B cell (primary cell): ENCODE measurements around the gene UAP1L1. TPM values are rescaled to one million over a fixed set of nuclear protein-coding genes. Genes with fewer than 3 reads are reported as not detected.

Experiments
- ATAC-seq: fragments of 200-7000 bp; cut with Tn5 transposase; one replicate; pipeline ENCODE4 v1.10.0; 2021; ENCODE audit warnings: low read depth, mild to moderate bottlenecking, moderate number of reproducible peaks, moderate library complexity
- CTCF ChIA-PET: fragments of 350-600 bp; sonication (Branson Sonifier 250); formaldehyde crosslinking; loops from one replicate; lab custom pipeline; 2021; ENCODE audit warnings: antibody characterized with exemption, inconsistent platforms; lab: Charles Lee
- POLR2A ChIA-PET: fragments of 350-600 bp; sonication (Branson Sonifier 250); formaldehyde crosslinking; loops from one replicate; lab custom pipeline; 2021; ENCODE audit warnings: antibody characterized with exemption; lab: Charles Lee
- DNase-seq: peaks from one replicate; pipeline ENCODE4 v3.0.0; 2013
- H2AFZ ChIP-seq: 2 replicates; pipeline ENCODE4 v1.6.1; 2012; ENCODE audit warnings: mild to moderate bottlenecking, low read depth, low read length; ENCODE audit not compliant: insufficient read depth, poor library complexity, severe bottlenecking
- H3K27ac ChIP-seq, 2 donors: 1 replicate in 1 of 2; 2 replicates in 1 of 2; pipeline ENCODE4 v1.5.1; 2012 to 2013; ENCODE audit warnings: low read length in 2 of 2, mild to moderate bottlenecking in 2 of 2, moderate library complexity in 1 of 2
- H3K27me3 ChIP-seq, 4 experiments: fragments of 200-600 bp in 1 of 4; sonication (generic) in 1 of 4; replicated peaks in 1 of 4; 1 replicate in 2 of 4; 2 replicates in 2 of 4; pipeline versions ENCODE4 v1.6.1 to v1.7.0; 2013 to 2016; ENCODE audit warnings: low read length in 3 of 4, mild to moderate bottlenecking in 2 of 4, mixed read lengths in 1 of 4, moderate library complexity in 1 of 4; ENCODE audit not compliant: insufficient read depth in 4 of 4, control insufficient read depth in 3 of 4; ENCODE audit errors: control extremely low read depth in 1 of 4
- H3K36me3 ChIP-seq, 2 experiments: replicated peaks in 1 of 2; 1 replicate in 1 of 2; 2 replicates in 1 of 2; pipeline versions ENCODE4 v1.6.1 to v1.7.1; 2013; ENCODE audit warnings: low read length in 1 of 2; ENCODE audit not compliant: insufficient read depth in 2 of 2, control insufficient read depth in 1 of 2; ENCODE audit errors: control extremely low read depth in 1 of 2, extremely low read depth in 1 of 2
- H3K4me1 ChIP-seq, 2 donors: fragments of 200-600 bp in 1 of 2; sonication (generic) in 1 of 2; 1 replicate in 1 of 2; 2 replicates in 1 of 2; pipeline versions ENCODE4 v1.5.1 to v1.6.1; 2013 to 2017; ENCODE audit warnings: low read length in 2 of 2; ENCODE audit not compliant: control insufficient read depth in 2 of 2, insufficient read depth in 2 of 2
- H3K4me2 ChIP-seq: replicated peaks from 2 replicates; pipeline ENCODE3; 2012; ENCODE audit warnings: mild to moderate bottlenecking, low read depth, low read length; ENCODE audit not compliant: poor library complexity, severe bottlenecking
- H3K4me3 ChIP-seq, 5 experiments: fragments of 200-600 bp in 1 of 5; sonication (generic) in 1 of 5; 1 replicate in 3 of 5; 2 replicates in 2 of 5; pipeline versions ENCODE4 v1.5.1 to v1.7.0; 2011 to 2016; ENCODE audit warnings: low read length in 4 of 5, mild to moderate bottlenecking in 4 of 5, low read depth in 2 of 5, control low read depth in 1 of 5, moderate library complexity in 1 of 5; ENCODE audit not compliant: insufficient read depth in 1 of 5; ENCODE audit errors: control extremely low read depth in 1 of 5, extremely low read depth in 1 of 5
- H3K79me2 ChIP-seq: fragments of 200-600 bp; sonication (generic); one replicate; pipeline ENCODE4 v1.6.0; 2016; ENCODE audit warnings: low read length; ENCODE audit not compliant: control insufficient read depth, insufficient read depth
- H3K9ac ChIP-seq: fragments of 200-600 bp; sonication (generic); 2 replicates; pipeline ENCODE4 v1.6.1; 2017; ENCODE audit warnings: mild to moderate bottlenecking, low read length, moderate library complexity
- H3K9me3 ChIP-seq, 3 donors: one replicate each; pipeline versions ENCODE4 v1.6.1 to v1.7.1; 2013; ENCODE audit warnings: low read length in 2 of 3; ENCODE audit not compliant: control insufficient read depth in 2 of 3, insufficient read depth in 1 of 3; ENCODE audit errors: control extremely low read depth in 1 of 3
- H4K20me1 ChIP-seq: 2 replicates; pipeline ENCODE4 v1.6.0; 2012; ENCODE audit warnings: mild to moderate bottlenecking, low read length; ENCODE audit not compliant: insufficient read depth, control insufficient read depth, poor library complexity, severe bottlenecking
- H3K27ac Mint-ChIP-seq: one replicate; pipeline ENCODE4 v1.8.0; 2021; ENCODE audit warnings: mixed read lengths
- H3K27me3 Mint-ChIP-seq: one replicate; pipeline ENCODE4 v1.8.0; 2021; ENCODE audit warnings: mixed read lengths
- H3K4me1 Mint-ChIP-seq: one replicate; pipeline ENCODE4 v1.8.0; 2021; ENCODE audit warnings: mixed read lengths
- H3K4me3 Mint-ChIP-seq: one replicate; pipeline ENCODE4 v1.8.0; 2021; ENCODE audit warnings: mixed read lengths
- H3K9me3 Mint-ChIP-seq: one replicate; pipeline ENCODE4 v1.8.0; 2022; ENCODE audit warnings: mixed read lengths; ENCODE audit not compliant: insufficient read depth
- CTCF ChIP-seq: fragments of 200-600 bp; IDR thresholded peaks from one replicate; pipeline ENCODE4 v1.8.0; 2022; ENCODE audit warnings: antibody characterized with exemption, mild to moderate bottlenecking
- EZH2 ChIP-seq: IDR thresholded peaks from 2 replicates; pipeline ENCODE4 v1.6.1; 2012; ENCODE audit warnings: borderline replicate concordance, low read depth, mild to moderate bottlenecking, moderate library complexity, low read length; ENCODE audit not compliant: insufficient read depth, poor library complexity, severe bottlenecking
- WGBS: methylation state at CpG from one replicate; pipeline ENCODE4 v1.1.5; 2013; ENCODE audit warnings: missing lambda C conversion rate; ENCODE audit not compliant: insufficient coverage; 5-methylcytosine and 5-hydroxymethylcytosine counted together
- intact Hi-C: fragments of 100-400 bp; cut with micrococcal nuclease; formaldehyde crosslinking; loops from one replicate; pipeline ENCODE4 v1.10.0; 2022
- polyA plus RNA-seq: library from polyadenylated mRNA; depleted of rRNA; stranded (reverse); fragments of >200 nt; gene quantifications from 2 replicates; pipeline ENCODE4 v1.2.3, GENCODE V29; 2012
- small RNA-seq: library from RNA; depleted of rRNA; stranded (forward); fragments of <200 nt; gene quantifications from one replicate; pipeline ENCODE3, GENCODE V24; 2012; ENCODE audit warnings: low replicate concordance, low read depth; ENCODE audit not compliant: insufficient read length
- total RNA-seq, 2 donors: library from RNA; stranded (reverse); fragments of 120-200 nt in 1 of 2; gene quantifications; 1 replicate in 1 of 2; 2 replicates in 1 of 2; pipeline versions ENCODE4 v1.2.3 to v1.2.4, GENCODE V29; 2013 to 2022

Gene UAP1L1
- total and polyA plus RNA-seq, 2 donors (not counting 1 experiment from before 2014, with no cell fraction given), result 29.1 to 47.6 TPM

GRCh38 chr9:137130176-137130755 lies 52.9 kb downstream of the UAP1L1 start:
- peaks cover 31% of the 10 kb centered on the region for H3K4me1 Mint-ChIP-seq
- H3K27ac Mint-ChIP-seq, result peak overlapping the region; percentile 62
- Histone ChIP-seq H2AFZ (peak overlapping the region; percentile 86), H3K9me3 (peaks cover 0 to 8% (median 0%) of the 10 kb centered on the region in 3 donors), H3K4me1 (peaks cover 28 to 32% of the 10 kb centered on the region in 2 donors), H3K27ac (peak overlapping the region in 1 of 2 donors; percentile 93), H3K36me3 (no peaks in the 10 kb centered on the region), H3K27me3 (peaks cover 0 to 3% (median 0%) of the 10 kb centered on the region in 4 experiments), H3K4me2 (peak overlapping the region; percentile 94), H3K79me2 (peaks cover 29% of the 10 kb centered on the region), H4K20me1 (no peaks in the 10 kb centered on the region), H3K9ac (peak overlapping the region; percentile 84), H3K4me3 (peak overlapping the region in 4 of 5 experiments; percentile 71 to 82 (median 74))
- 8% methylated on average over 55 of the region's 58 CpGs for WGBS
- H3K9me3 Mint-ChIP-seq, result no peaks in the 10 kb centered on the region
- peak; percentile 1 for ATAC-seq
- TF ChIP-seq CTCF (no peak), EZH2 (no peak)
- peaks cover 10% of the 10 kb centered on the region for H3K27me3 Mint-ChIP-seq
- POLR2A ChIA-PET, result interaction anchor here (0.6 to 3.2 kb wide), 12 partner anchors 15 to 519 kb away, joined by 3 to 21 read pairs (median 4); partner anchors contain the start of genes ANAPC2, DPP7, MAN1B1 and SSNA1
- CTCF ChIA-PET, result interaction anchor here (0.6 to 2.6 kb wide), 11 partner anchors 11 to 907 kb away, joined by 3 to 11 read pairs (median 4); partner anchors contain the start of genes MAN1B1, RNF224 and TOR4A
- peak overlapping the region; percentile 80 for H3K4me3 Mint-ChIP-seq
- DNase-seq, result peak; percentile 39
- intact Hi-C loops, result no loop called here

Small RNA genes lying within 50 kb of the gene (small RNA-seq; reads per million reads assigned to genes)
- not detected for gene RF00153

Other genes starting within 250 kb of the UAP1L1 start
Only the 30 nearest of the 36 such genes appear.
- 54.5 and 55.4 TPM in 2 replicates for gene TRAF2, start 191.0 kb upstream of the UAP1L1 start, total RNA-seq
- 25.5 and 35.5 TPM in 2 replicates for gene TRAF2, start 191.0 kb upstream of the UAP1L1 start, polyA plus RNA-seq
- 99.6 and 102 TPM in 2 replicates for gene FBXW5, start 132.8 kb upstream of the UAP1L1 start, total RNA-seq
- 156 and 195 TPM in 2 replicates for gene FBXW5, start 132.8 kb upstream of the UAP1L1 start, polyA plus RNA-seq
- gene C8G, start 132.3 kb upstream of the UAP1L1 start, total RNA-seq, result 1.7 and 2.8 TPM in 2 replicates
- gene C8G, start 132.3 kb upstream of the UAP1L1 start, polyA plus RNA-seq, result 0.65 and 2.8 TPM in 2 replicates
- 1.9 and 2.6 TPM in 2 replicates for gene LCN12, start 125.2 kb upstream of the UAP1L1 start, total RNA-seq
- 1.5 and 2.4 TPM in 2 replicates for gene LCN12, start 125.2 kb upstream of the UAP1L1 start, polyA plus RNA-seq
- not detected in 2 replicates for gene PTGDS, start 100.0 kb upstream of the UAP1L1 start, total RNA-seq
- 0.13 and 0.25 TPM in 2 replicates for gene PTGDS, start 100.0 kb upstream of the UAP1L1 start, polyA plus RNA-seq
- not detected in 2 replicates for gene LCNL1, start 94.5 kb upstream of the UAP1L1 start, total RNA-seq
- 0.06 TPM in 1 of 2 replicates, not detected in the other for gene LCNL1, start 94.5 kb upstream of the UAP1L1 start, polyA plus RNA-seq
- 73.0 and 74.8 TPM in 2 replicates for gene PAXX, start 85.1 kb upstream of the UAP1L1 start, total RNA-seq
- 126 and 167 TPM in 2 replicates for gene PAXX, start 85.1 kb upstream of the UAP1L1 start, polyA plus RNA-seq
- 1.1 TPM in 2 replicates for gene CLIC3, start 80.9 kb upstream of the UAP1L1 start, total RNA-seq
- gene CLIC3, start 80.9 kb upstream of the UAP1L1 start, polyA plus RNA-seq, result 1.9 and 2.1 TPM in 2 replicates
- gene ABCA2, start 49.3 kb upstream of the UAP1L1 start, total RNA-seq, result 29.1 and 30.7 TPM in 2 replicates
- 61.1 and 63.1 TPM in 2 replicates for gene ABCA2, start 49.3 kb upstream of the UAP1L1 start, polyA plus RNA-seq
- 7.0 and 8.2 TPM in 2 replicates for gene FUT7, start 45.4 kb upstream of the UAP1L1 start, total RNA-seq
- 2.6 and 7.3 TPM in 2 replicates for gene FUT7, start 45.4 kb upstream of the UAP1L1 start, polyA plus RNA-seq
- gene NPDC1, start 31.3 kb upstream of the UAP1L1 start, total RNA-seq, result 0.17 and 0.39 TPM in 2 replicates
- 0.19 and 3.0 TPM in 2 replicates for gene NPDC1, start 31.3 kb upstream of the UAP1L1 start, polyA plus RNA-seq
- gene ENTPD2, start 23.5 kb upstream of the UAP1L1 start, total RNA-seq, result not detected in 2 replicates
- gene ENTPD2, start 23.5 kb upstream of the UAP1L1 start, polyA plus RNA-seq, result not detected in 2 replicates
- gene SAPCD2, start 7.0 kb upstream of the UAP1L1 start, total RNA-seq, result 0.39 and 0.73 TPM in 2 replicates
- 0.45 and 0.69 TPM in 2 replicates for gene SAPCD2, start 7.0 kb upstream of the UAP1L1 start, polyA plus RNA-seq
- gene MAN1B1, start 9.5 kb downstream of the UAP1L1 start, total RNA-seq, result 68.4 and 80.9 TPM in 2 replicates
- 47.0 and 53.1 TPM in 2 replicates for gene MAN1B1, start 9.5 kb downstream of the UAP1L1 start, polyA plus RNA-seq
- 324 and 335 TPM in 2 replicates for gene DPP7, start 37.2 kb downstream of the UAP1L1 start, total RNA-seq
- gene DPP7, start 37.2 kb downstream of the UAP1L1 start, polyA plus RNA-seq, result 506 and 546 TPM in 2 replicates
- gene GRIN1, start 61.6 kb downstream of the UAP1L1 start, total RNA-seq, result not detected in 2 replicates
- gene GRIN1, start 61.6 kb downstream of the UAP1L1 start, polyA plus RNA-seq, result 0.04 TPM in 1 of 2 replicates, not detected in the other
- not detected in 2 replicates for gene LRRC26, start 92.5 kb downstream of the UAP1L1 start, total RNA-seq
- not detected in 2 replicates for gene LRRC26, start 92.5 kb downstream of the UAP1L1 start, polyA plus RNA-seq
- gene TMEM210, start 94.5 kb downstream of the UAP1L1 start, total RNA-seq, result not detected in 2 replicates
- not detected in 2 replicates for gene TMEM210, start 94.5 kb downstream of the UAP1L1 start, polyA plus RNA-seq
- gene ANAPC2, start 111.0 kb downstream of the UAP1L1 start, total RNA-seq, result 121 and 129 TPM in 2 replicates
- gene ANAPC2, start 111.0 kb downstream of the UAP1L1 start, polyA plus RNA-seq, result 127 and 138 TPM in 2 replicates
- gene SSNA1, start 111.2 kb downstream of the UAP1L1 start, total RNA-seq, result 52.9 and 53.6 TPM in 2 replicates
- 99.0 and 129 TPM in 2 replicates for gene SSNA1, start 111.2 kb downstream of the UAP1L1 start, polyA plus RNA-seq
- 16.3 and 19.3 TPM in 2 replicates for gene TPRN, start 123.2 kb downstream of the UAP1L1 start, total RNA-seq
- gene TPRN, start 123.2 kb downstream of the UAP1L1 start, polyA plus RNA-seq, result 5.7 and 6.4 TPM in 2 replicates
- 35.7 and 38.0 TPM in 2 replicates for gene TMEM203, start 128.1 kb downstream of the UAP1L1 start, total RNA-seq
- gene TMEM203, start 128.1 kb downstream of the UAP1L1 start, polyA plus RNA-seq, result 16.1 and 20.6 TPM in 2 replicates
- gene NDOR1, start 128.2 kb downstream of the UAP1L1 start, total RNA-seq, result 37.3 and 40.9 TPM in 2 replicates
- gene NDOR1, start 128.2 kb downstream of the UAP1L1 start, polyA plus RNA-seq, result 36.4 and 37.6 TPM in 2 replicates
- 1.1 and 1.4 TPM in 2 replicates for gene RNF208, start 144.7 kb downstream of the UAP1L1 start, total RNA-seq
- 0.97 and 1.1 TPM in 2 replicates for gene RNF208, start 144.7 kb downstream of the UAP1L1 start, polyA plus RNA-seq
- 0.22 and 0.32 TPM in 2 replicates for gene CYSRT1, start 147.7 kb downstream of the UAP1L1 start, total RNA-seq
- 0.51 and 0.68 TPM in 2 replicates for gene CYSRT1, start 147.7 kb downstream of the UAP1L1 start, polyA plus RNA-seq
- not detected in 2 replicates for gene RNF224, start 150.0 kb downstream of the UAP1L1 start, total RNA-seq
- gene RNF224, start 150.0 kb downstream of the UAP1L1 start, polyA plus RNA-seq, result not detected in 2 replicates
- gene SLC34A3, start 153.4 kb downstream of the UAP1L1 start, total RNA-seq, result not detected in 2 replicates
- not detected in 2 replicates for gene SLC34A3, start 153.4 kb downstream of the UAP1L1 start, polyA plus RNA-seq
- gene TUBB4B, start 163.8 kb downstream of the UAP1L1 start, total RNA-seq, result 110 and 111 TPM in 2 replicates
- 245 and 261 TPM in 2 replicates for gene TUBB4B, start 163.8 kb downstream of the UAP1L1 start, polyA plus RNA-seq
- gene STPG3, start 173.8 kb downstream of the UAP1L1 start, total RNA-seq, result not detected in 2 replicates
- not detected in 2 replicates for gene STPG3, start 173.8 kb downstream of the UAP1L1 start, polyA plus RNA-seq
- gene NELFB, start 177.8 kb downstream of the UAP1L1 start, total RNA-seq, result 55.8 and 56.9 TPM in 2 replicates
- 47.1 and 53.7 TPM in 2 replicates for gene NELFB, start 177.8 kb downstream of the UAP1L1 start, polyA plus RNA-seq